SK-N-SH treated with all-trans-retinoic acid at 6 μM for 48 hours (cell line): ENCODE measurements around the gene ZMIZ1.

Experiments used
- BACH2 ChIP-seq: fragments of 250-450 bp; sonication (Bioruptor Pico); IDR thresholded peaks from 2 replicates; pipeline ENCODE4 v1.9.0; 2021; ENCODE audit warnings: mild to moderate bottlenecking, borderline replicate concordance
- PATZ1 ChIP-seq: fragments of 250-450 bp; sonication (Bioruptor Pico); IDR thresholded peaks from 2 replicates; pipeline ENCODE4 v1.8.0; 2020; ENCODE audit warnings: mild to moderate bottlenecking, moderate library complexity, borderline replicate concordance
- PPARA ChIP-seq: fragments of 250-450 bp; sonication (Bioruptor Pico); IDR thresholded peaks from 2 replicates; pipeline ENCODE4 v1.5.0; 2020; ENCODE audit warnings: mild to moderate bottlenecking, borderline replicate concordance
- TCF4 ChIP-seq: fragments of 250-450 bp; sonication (Bioruptor Pico); IDR thresholded peaks from 2 replicates; pipeline ENCODE4 v1.8.0; 2021; ENCODE audit warnings: mild to moderate bottlenecking, moderate library complexity, borderline replicate concordance
- ZC3H10 ChIP-seq: fragments of 250-450 bp; sonication (Bioruptor Pico); IDR thresholded peaks from 2 replicates; pipeline ENCODE4 v1.5.1; 2021; ENCODE audit warnings: mild to moderate bottlenecking, moderate library complexity
- ZFP3 ChIP-seq: fragments of 250-450 bp; sonication (Bioruptor Pico); IDR thresholded peaks from 2 replicates; pipeline ENCODE4 v1.5.0; 2020; ENCODE audit warnings: mild to moderate bottlenecking, moderate library complexity
- ZNF565 ChIP-seq: fragments of 450-650 bp; formaldehyde crosslinking; conservative IDR thresholded peaks from 2 replicates; pipeline ENCODE4 v1.5.0; 2020; ENCODE audit warnings: low read depth, mild to moderate bottlenecking, moderate library complexity

- TF ChIP-seq ZFP3 (CRISPR knock-in tag) (no peak), PPARA (no peak), TCF4 (CRISPR knock-in tag) (no peak), PATZ1 (CRISPR knock-in tag) (no peak), BACH2 (CRISPR knock-in tag) (no peak), ZNF565 (CRISPR knock-in tag) (no peak), ZC3H10 (CRISPR knock-in tag) (no peak)
These were observed 259.5 kb downstream of the ZMIZ1 start for GRCh38 chr10:79328147-79328701.
